Calu3 (cell line): ENCODE results near the gene ELMOD3. TPM values are rescaled to one million over a fixed set of nuclear protein-coding genes. Genes with fewer than 3 reads are reported as not detected.

Source experiments
- BruUV-seq: library from RNA; stranded (reverse); fragments of 400-500 nt; replicated peaks from 2 replicates; lab custom pipeline; 2021; lab: Mats Ljungman, UMichigan
- CTCF ChIA-PET: fragments of 300-600 bp; sonication (Branson Sonifier 250); formaldehyde crosslinking; loops from one replicate; lab custom pipeline; 2022; ENCODE audit warnings: antibody characterized with exemption; lab: Charles Lee
- DNase-seq: peaks from one replicate; pipeline ENCODE4 v3.0.0; 2022
- H3K27ac Mint-ChIP-seq: one replicate; pipeline ENCODE4 v1.8.0; 2022; ENCODE audit warnings: mixed read lengths; ENCODE audit not compliant: unreplicated experiment
- H3K27me3 Mint-ChIP-seq: one replicate; pipeline ENCODE4 v1.8.0; 2022; ENCODE audit warnings: mixed read lengths; ENCODE audit not compliant: unreplicated experiment
- H3K36me3 Mint-ChIP-seq: one replicate; pipeline ENCODE4 v1.8.0; 2022; ENCODE audit warnings: mild to moderate bottlenecking, moderate library complexity, mixed read lengths; ENCODE audit not compliant: insufficient read depth, unreplicated experiment
- H3K4me1 Mint-ChIP-seq: one replicate; pipeline ENCODE4 v1.8.0; 2022; ENCODE audit warnings: mild to moderate bottlenecking, low read depth, mixed read lengths; ENCODE audit not compliant: unreplicated experiment
- H3K4me3 Mint-ChIP-seq: one replicate; pipeline ENCODE4 v1.8.0; 2022; ENCODE audit warnings: mild to moderate bottlenecking, low read depth, moderate library complexity, mixed read lengths; ENCODE audit not compliant: unreplicated experiment
- H3K9me3 Mint-ChIP-seq: one replicate; pipeline ENCODE4 v1.8.0; 2022; ENCODE audit warnings: low read depth, mixed read lengths; ENCODE audit not compliant: unreplicated experiment
- CTCF ChIP-seq: fragments of 200-600 bp; IDR thresholded peaks from one replicate; pipeline ENCODE4 v1.8.0; 2022; ENCODE audit warnings: antibody characterized with exemption; ENCODE audit not compliant: unreplicated experiment
- intact Hi-C: fragments of 100-400 bp; cut with micrococcal nuclease; formaldehyde crosslinking; loops from one replicate; pipeline ENCODE4 v1.10.0; 2022; ENCODE audit not compliant: unreplicated experiment
- total RNA-seq: library from RNA; stranded (reverse); gene quantifications from 2 replicates; pipeline ENCODE4 v1.2.3, GENCODE V29; 2022

The ELMOD3 gene
- total RNA-seq, 1 experiment from 2014 or later: 12.9 TPM

DNA sequence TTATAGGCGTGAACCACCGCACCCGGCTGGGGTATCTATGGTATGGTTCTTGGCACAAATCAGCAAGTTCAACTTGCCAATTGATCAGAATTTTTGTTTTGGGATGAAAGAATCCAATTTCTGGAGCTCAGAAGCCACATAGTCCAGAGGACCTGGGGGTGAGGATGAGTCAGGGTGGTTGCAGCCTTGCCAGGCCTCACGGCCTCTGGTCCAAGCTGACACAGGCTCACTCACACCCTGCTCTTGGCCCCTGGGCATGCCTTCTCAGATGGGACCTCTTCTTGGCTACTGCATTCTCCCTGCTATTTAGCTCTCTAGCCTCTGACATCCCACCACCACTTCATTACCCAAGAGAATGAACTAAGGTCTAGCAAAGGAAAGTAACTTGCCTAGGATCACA lies 39.3 kb downstream of the ELMOD3 start:
- peaks cover 30% of the 10 kb centered on the region for H3K36me3 Mint-ChIP-seq
- no peaks in the 10 kb centered on the region for H3K9me3 Mint-ChIP-seq
- peaks cover 18% of the 10 kb centered on the region for H3K4me1 Mint-ChIP-seq
- BruUV-seq: no TSS peak
- H3K27ac Mint-ChIP-seq: no peak overlapping the region
- CTCF ChIA-PET: interaction anchor here (5.0 kb wide), 1 partner anchor 158 kb away, joined by 25 read pairs; no protein-coding TSS in a partner anchor
- no peak overlapping the region for H3K4me3 Mint-ChIP-seq
- no peak for DNase-seq
- no peaks in the 10 kb centered on the region for H3K27me3 Mint-ChIP-seq
- TF ChIP-seq CTCF: no peak
- intact Hi-C loops: no loop called here

GRCh38 chr2:85394261-85394681 lies 39.7 kb downstream of the ELMOD3 start:
- H3K4me3 Mint-ChIP-seq: no peak overlapping the region
- H3K27me3 Mint-ChIP-seq: no peaks in the 10 kb centered on the region
- peaks cover 30% of the 10 kb centered on the region for H3K36me3 Mint-ChIP-seq
- no peak overlapping the region for H3K27ac Mint-ChIP-seq
- DNase-seq: no peak
- TF ChIP-seq CTCF: no peak
- intact Hi-C loops: no loop called here
- H3K4me1 Mint-ChIP-seq: peaks cover 18% of the 10 kb centered on the region
- no peaks in the 10 kb centered on the region for H3K9me3 Mint-ChIP-seq
- CTCF ChIA-PET: interaction anchor here (5.0 kb wide), 1 partner anchor 158 kb away, joined by 25 read pairs; no protein-coding TSS in a partner anchor
- BruUV-seq: no TSS peak

GRCh38 chr2:85394976-85395375 lies 40.4 kb downstream of the ELMOD3 start:
- no peak for TF ChIP-seq CTCF
- no TSS peak for BruUV-seq
- no peak for DNase-seq
- intact Hi-C loops: no loop called here
- H3K27me3 Mint-ChIP-seq: no peaks in the 10 kb centered on the region
- CTCF ChIA-PET: no interaction called here
- H3K4me3 Mint-ChIP-seq: no peak overlapping the region
- H3K36me3 Mint-ChIP-seq: peaks cover 34% of the 10 kb centered on the region
- H3K27ac Mint-ChIP-seq: no peak overlapping the region
- H3K4me1 Mint-ChIP-seq: peaks cover 18% of the 10 kb centered on the region
- no peaks in the 10 kb centered on the region for H3K9me3 Mint-ChIP-seq

DNA sequence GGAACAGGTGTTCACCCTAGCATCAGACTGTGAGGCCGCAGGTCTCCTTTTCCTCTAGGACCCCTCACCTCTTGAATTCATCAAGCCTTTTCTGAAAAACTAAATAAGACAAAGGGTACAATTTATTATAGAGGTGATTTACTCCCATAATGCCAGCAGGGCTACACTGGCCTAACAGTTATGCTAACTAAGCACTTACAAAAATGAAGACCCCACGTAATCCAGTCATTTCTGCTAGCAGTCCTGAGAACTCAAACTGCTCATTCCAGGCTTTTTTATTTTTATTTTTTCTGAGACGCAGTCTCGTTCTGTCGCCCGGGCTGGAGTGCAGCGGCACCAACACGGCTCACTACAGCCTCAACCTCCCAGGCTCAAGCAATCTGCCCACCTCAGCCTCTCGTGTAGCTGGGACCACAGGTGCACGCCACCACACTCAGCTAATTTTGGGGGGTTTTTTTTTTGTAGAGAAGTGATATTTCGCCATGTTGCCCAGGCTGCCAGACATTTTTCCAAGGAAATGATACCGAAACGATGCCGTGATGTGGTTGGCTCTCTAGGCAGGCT lies 41.4 kb downstream of the ELMOD3 start:
- TF ChIP-seq CTCF: no peak
- no peaks in the 10 kb centered on the region for H3K9me3 Mint-ChIP-seq
- intact Hi-C loops: no loop called here
- no peaks in the 10 kb centered on the region for H3K27me3 Mint-ChIP-seq
- no peak for DNase-seq
- H3K4me3 Mint-ChIP-seq: no peak overlapping the region
- BruUV-seq: no TSS peak
- no peak overlapping the region for H3K27ac Mint-ChIP-seq
- peaks cover 18% of the 10 kb centered on the region for H3K4me1 Mint-ChIP-seq
- CTCF ChIA-PET: no interaction called here
- peaks cover 41% of the 10 kb centered on the region for H3K36me3 Mint-ChIP-seq
